ENCODE measurements around the gene WLS.

The WLS gene

GRCh38 chr1:68191717-68192116 lies 40.6 kb downstream of the WLS start:
- H3K9me3 ChIP-seq (ENCODE audit: insufficient read depth, low read length) = no peaks in the 10 kb centered on the region
- no peak overlapping the region for H2AFZ ChIP-seq (ENCODE audit: low read depth, low read length, severe bottlenecking)
- no peaks in the 10 kb centered on the region for H4K20me1 ChIP-seq (ENCODE audit: low read depth, low read length)
- no peaks in the 10 kb centered on the region for H3K79me2 ChIP-seq (ENCODE audit: insufficient read depth, low read length)
- no peak overlapping the region for H3K9ac ChIP-seq (ENCODE audit: low read length)
- H3F3A ChIP-seq (ENCODE audit: insufficient read depth) = no peaks in the 10 kb centered on the region
- H3K4me2 ChIP-seq (ENCODE audit: low read depth, low read length, poor library complexity, severe bottlenecking) = no peak overlapping the region
- H3K27me3 ChIP-seq (ENCODE audit: low read length) = no peaks in the 10 kb centered on the region
- no peak overlapping the region for H3K27ac ChIP-seq (ENCODE audit: low read depth, low read length)
- H3K36me3 ChIP-seq (ENCODE audit: low read length) = no peaks in the 10 kb centered on the region
- no peak overlapping the region for H3K4me3 ChIP-seq (ENCODE audit: insufficient read depth, low read length, poor library complexity, severe bottlenecking)
- H3K9me2 ChIP-seq (replicated peaks; ENCODE audit: insufficient read depth, low read length) = no peaks in the 10 kb centered on the region
- TF ChIP-seq EZH2phosphoT487 (conservative IDR thresholded peaks at IDR 0.05; ENCODE audit: low read length) (no peak), CTCF (IDR thresholded peaks at IDR 0.05; ENCODE audit: insufficient read depth, low read length, poor library complexity, severe bottlenecking) (no peak)

- no peak overlapping the region for H2AFZ ChIP-seq (ENCODE audit: low read depth, low read length, severe bottlenecking)
- H3F3A ChIP-seq (ENCODE audit: insufficient read depth) = no peaks in the 10 kb centered on the region
- H3K9me2 ChIP-seq (replicated peaks; ENCODE audit: insufficient read depth, low read length) = no peaks in the 10 kb centered on the region
- TF ChIP-seq CTCF (IDR thresholded peaks at IDR 0.05; ENCODE audit: insufficient read depth, low read length, poor library complexity, severe bottlenecking) = no peak
- TF ChIP-seq EZH2phosphoT487 (conservative IDR thresholded peaks at IDR 0.05; ENCODE audit: low read length) = no peak
- H3K9me3 ChIP-seq (ENCODE audit: insufficient read depth, low read length) = no peaks in the 10 kb centered on the region
- H3K4me2 ChIP-seq (ENCODE audit: low read depth, low read length, poor library complexity, severe bottlenecking) = no peak overlapping the region
- H3K79me2 ChIP-seq (ENCODE audit: insufficient read depth, low read length) = no peaks in the 10 kb centered on the region
- H3K36me3 ChIP-seq (ENCODE audit: low read length) = no peaks in the 10 kb centered on the region
- H3K9ac ChIP-seq (ENCODE audit: low read length) = no peak overlapping the region
- H3K27me3 ChIP-seq (ENCODE audit: low read length) = no peaks in the 10 kb centered on the region
- H4K20me1 ChIP-seq (ENCODE audit: low read depth, low read length) = no peaks in the 10 kb centered on the region
- H3K4me3 ChIP-seq (ENCODE audit: insufficient read depth, low read length, poor library complexity, severe bottlenecking) = no peak overlapping the region
- H3K27ac ChIP-seq (ENCODE audit: low read depth, low read length) = no peak overlapping the region
Observed at GRCh38 chr1:68188644-68189340, 43.5 kb downstream of the WLS start.

GRCh38 chr1:68188060-68188538 lies 44.2 kb downstream of the WLS start:
- no peak for TF ChIP-seq EZH2phosphoT487 (conservative IDR thresholded peaks at IDR 0.05; ENCODE audit: low read length)
- TF ChIP-seq CTCF (IDR thresholded peaks at IDR 0.05; ENCODE audit: insufficient read depth, low read length, poor library complexity, severe bottlenecking) = no peak
- no peak overlapping the region for H3K4me2 ChIP-seq (ENCODE audit: low read depth, low read length, poor library complexity, severe bottlenecking)
- H3K79me2 ChIP-seq (ENCODE audit: insufficient read depth, low read length) = no peaks in the 10 kb centered on the region
- no peaks in the 10 kb centered on the region for H3K27me3 ChIP-seq (ENCODE audit: low read length)
- H2AFZ ChIP-seq (ENCODE audit: low read depth, low read length, severe bottlenecking) = no peak overlapping the region
- H3K4me3 ChIP-seq (ENCODE audit: insufficient read depth, low read length, poor library complexity, severe bottlenecking) = no peak overlapping the region
- no peaks in the 10 kb centered on the region for H3K9me2 ChIP-seq (replicated peaks; ENCODE audit: insufficient read depth, low read length)
- no peak overlapping the region for H3K9ac ChIP-seq (ENCODE audit: low read length)
- no peaks in the 10 kb centered on the region for H3F3A ChIP-seq (ENCODE audit: insufficient read depth)
- H3K27ac ChIP-seq (ENCODE audit: low read depth, low read length) = no peak overlapping the region
- no peaks in the 10 kb centered on the region for H3K9me3 ChIP-seq (ENCODE audit: insufficient read depth, low read length)
- H3K36me3 ChIP-seq (ENCODE audit: low read length) = no peaks in the 10 kb centered on the region
- H4K20me1 ChIP-seq (ENCODE audit: low read depth, low read length) = no peaks in the 10 kb centered on the region

Data from SU-DHL-6 (cell line).